ENCODE results near the gene KIF12. TPM values are rescaled to one million over a fixed set of nuclear protein-coding genes. Genes with fewer than 3 reads are reported as not detected.

Gene KIF12
- polyA plus RNA-seq, 2 donors, result 0.20 to 0.39 TPM

DNA sequence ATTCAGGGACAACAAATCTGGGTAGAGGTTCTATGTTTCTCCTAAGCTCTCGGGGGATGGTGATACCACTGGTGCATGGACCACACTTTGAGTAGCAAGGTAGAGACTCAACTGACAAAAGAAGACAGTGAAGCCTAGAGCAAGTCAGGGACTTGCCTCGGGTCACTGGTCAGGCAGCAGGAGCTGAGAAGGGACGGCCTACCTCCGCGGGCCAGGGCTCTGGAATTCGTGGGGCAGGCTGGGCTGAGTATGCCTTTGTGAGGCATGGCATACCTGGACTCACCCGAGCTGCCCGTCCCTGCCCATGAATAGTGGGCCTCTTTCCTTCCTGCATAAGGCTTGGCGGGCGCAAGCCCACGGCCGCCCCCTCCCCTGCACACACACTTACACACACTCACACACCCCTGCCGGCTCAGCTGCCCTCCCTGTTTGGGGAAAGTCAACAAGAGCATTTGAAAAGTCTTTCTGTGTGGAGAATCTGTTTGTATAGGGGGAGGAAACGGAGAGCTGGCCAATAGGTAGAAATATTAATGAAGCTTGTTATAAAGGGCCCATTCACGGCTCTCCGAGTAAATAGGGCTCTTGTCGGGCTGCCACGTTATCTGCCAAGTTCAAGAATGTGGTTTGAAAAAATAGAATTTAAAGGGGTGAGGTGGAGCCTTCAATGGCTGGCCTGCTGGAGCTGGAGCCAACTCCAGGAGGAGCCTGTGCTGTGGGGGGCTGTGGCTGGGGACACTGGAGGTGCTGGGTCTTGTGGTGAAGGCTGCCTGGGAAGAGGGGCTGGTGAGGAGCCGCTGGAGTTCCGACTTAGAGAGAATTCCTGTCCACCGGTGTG, 19.1 kb upstream of the KIF12 start:
- no peak overlapping the region for H3K27ac ChIP-seq (ENCODE audit: low read depth in 2 of 2, low read length in 1 of 2)
- H3K4me3 ChIP-seq (ENCODE audit: low read depth in 1 of 2, low read length in 2 of 2), result no peak overlapping the region
- no peaks in the 10 kb centered on the region for H3K9me3 ChIP-seq (ENCODE audit: control insufficient read depth in 2 of 2, insufficient read depth in 1 of 2, low read depth in 1 of 2, low read length in 1 of 2)
- H3K27me3 ChIP-seq (ENCODE audit: control insufficient read depth in 1 of 2, insufficient read depth in 2 of 2, low read length in 2 of 2), result peaks cover 0 to 4% of the 10 kb centered on the region in 2 donors
- H3K36me3 ChIP-seq (ENCODE audit: control insufficient read depth in 2 of 2, insufficient read depth in 2 of 2, low read length in 1 of 2), result no peaks in the 10 kb centered on the region
- peaks cover 0 to 3% of the 10 kb centered on the region in 2 donors for H3K4me1 ChIP-seq (ENCODE audit: control insufficient read depth in 2 of 2, insufficient read depth in 2 of 2, low read length in 1 of 2)
- WGBS, 2 donors, result 53 to 55% methylated on average over 21 of the region's 21 CpGs

DNA sequence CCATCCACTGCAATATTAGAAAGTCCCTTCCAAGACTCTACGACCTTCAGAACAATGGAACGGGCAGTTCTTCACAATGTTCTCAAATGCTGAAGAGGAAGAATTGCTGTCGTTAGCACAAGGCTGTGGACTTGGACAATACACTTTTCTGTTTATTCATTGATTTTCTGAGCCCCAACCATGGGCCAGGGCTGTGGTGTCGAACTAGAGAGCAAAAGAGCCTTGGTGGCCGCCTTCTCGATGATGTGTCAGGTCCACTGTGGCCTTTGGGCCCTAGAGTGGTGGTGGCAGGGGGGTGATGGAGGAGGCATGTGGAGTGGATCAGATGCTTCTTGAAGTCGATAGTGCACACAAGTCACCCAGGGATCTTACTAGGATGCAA, 18.5 kb upstream of the KIF12 start:
- Histone ChIP-seq H3K4me3 (ENCODE audit: low read depth in 1 of 2, low read length in 2 of 2) (no peak overlapping the region), H3K9me3 (ENCODE audit: control insufficient read depth in 2 of 2, insufficient read depth in 1 of 2, low read depth in 1 of 2, low read length in 1 of 2) (no peaks in the 10 kb centered on the region), H3K4me1 (ENCODE audit: control insufficient read depth in 2 of 2, insufficient read depth in 2 of 2, low read length in 1 of 2) (peaks cover 0 to 3% of the 10 kb centered on the region in 2 donors), H3K36me3 (ENCODE audit: control insufficient read depth in 2 of 2, insufficient read depth in 2 of 2, low read length in 1 of 2) (no peaks in the 10 kb centered on the region), H3K27ac (ENCODE audit: low read depth in 2 of 2, low read length in 1 of 2) (no peak overlapping the region), H3K27me3 (ENCODE audit: control insufficient read depth in 1 of 2, insufficient read depth in 2 of 2, low read length in 2 of 2) (peaks cover 0 to 4% of the 10 kb centered on the region in 2 donors)
- 85 to 90% methylated on average over 7 of the region's 7 CpGs for WGBS, 2 donors

DNA sequence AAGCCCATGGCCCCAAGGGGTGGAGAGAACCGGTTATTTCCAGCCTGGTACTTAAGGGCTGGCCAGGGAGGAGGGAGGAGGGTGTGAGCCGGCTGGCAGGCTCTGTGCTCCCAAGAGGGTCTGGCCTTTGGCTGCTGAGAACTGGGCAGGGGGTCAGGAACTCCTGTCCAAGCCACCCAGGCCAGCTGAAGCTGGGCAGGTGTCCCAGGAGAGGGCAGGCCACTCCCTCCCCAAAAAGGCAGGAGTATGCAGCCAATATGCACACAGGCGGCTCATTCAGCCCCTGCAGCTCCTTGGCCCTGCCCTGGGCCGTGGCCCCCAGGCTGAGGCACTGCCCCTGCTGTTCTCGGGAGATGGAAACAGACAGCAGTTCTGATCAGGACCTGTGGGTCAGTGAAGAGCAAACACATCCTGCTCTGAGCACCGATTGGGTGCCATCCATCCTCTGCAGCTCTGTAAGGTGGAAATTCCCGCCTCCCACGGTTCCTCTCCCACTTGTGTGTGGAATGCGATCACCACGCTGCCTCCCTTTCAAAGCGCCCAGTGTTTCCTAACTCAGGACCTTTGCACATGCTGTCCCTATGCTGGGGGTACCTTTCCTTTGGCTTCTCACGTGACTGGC, 17.1 kb upstream of the KIF12 start:
- Histone ChIP-seq H3K27me3 (ENCODE audit: control insufficient read depth in 1 of 2, insufficient read depth in 2 of 2, low read length in 2 of 2) (peaks cover 0 to 4% of the 10 kb centered on the region in 2 donors), H3K27ac (ENCODE audit: low read depth in 2 of 2, low read length in 1 of 2) (no peak overlapping the region), H3K4me1 (ENCODE audit: control insufficient read depth in 2 of 2, insufficient read depth in 2 of 2, low read length in 1 of 2) (peaks cover 0 to 3% of the 10 kb centered on the region in 2 donors), H3K36me3 (ENCODE audit: control insufficient read depth in 2 of 2, insufficient read depth in 2 of 2, low read length in 1 of 2) (no peaks in the 10 kb centered on the region), H3K9me3 (ENCODE audit: control insufficient read depth in 2 of 2, insufficient read depth in 1 of 2, low read depth in 1 of 2, low read length in 1 of 2) (no peaks in the 10 kb centered on the region), H3K4me3 (ENCODE audit: low read depth in 1 of 2, low read length in 2 of 2) (no peak overlapping the region)
- 72 to 77% methylated on average over 12 of the region's 12 CpGs for WGBS, 2 donors

DNA sequence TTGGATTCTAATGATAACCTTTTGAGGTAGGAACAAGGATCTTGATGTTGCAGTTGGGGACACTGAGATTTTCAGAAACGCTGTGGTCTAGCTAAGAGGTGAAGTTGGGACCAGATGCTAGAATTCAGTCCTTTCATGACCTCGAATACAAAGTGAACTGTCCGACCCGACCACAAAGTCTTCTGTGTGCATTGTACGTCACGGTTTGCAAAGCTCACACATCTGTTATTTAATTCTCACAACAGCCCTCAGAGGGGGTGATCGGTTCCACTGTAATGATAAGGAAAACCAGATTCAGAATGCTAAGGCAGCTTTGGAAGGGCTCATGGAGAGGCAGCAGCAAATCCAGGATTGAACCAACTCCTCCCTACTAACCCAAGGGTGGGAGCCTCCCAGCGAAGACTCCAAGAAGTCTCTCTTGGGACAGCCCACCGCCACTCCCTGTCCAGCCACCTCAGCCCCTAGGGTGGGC, 16.6 kb upstream of the KIF12 start:
- WGBS, 2 donors, result 84 to 85% methylated on average over 9 of the region's 9 CpGs
- H3K9me3 ChIP-seq (ENCODE audit: control insufficient read depth in 2 of 2, insufficient read depth in 1 of 2, low read depth in 1 of 2, low read length in 1 of 2), result no peaks in the 10 kb centered on the region
- peaks cover 0 to 3% of the 10 kb centered on the region in 2 donors for H3K4me1 ChIP-seq (ENCODE audit: control insufficient read depth in 2 of 2, insufficient read depth in 2 of 2, low read length in 1 of 2)
- H3K36me3 ChIP-seq (ENCODE audit: control insufficient read depth in 2 of 2, insufficient read depth in 2 of 2, low read length in 1 of 2), result no peaks in the 10 kb centered on the region
- H3K27ac ChIP-seq (ENCODE audit: low read depth in 2 of 2, low read length in 1 of 2), result no peak overlapping the region
- H3K4me3 ChIP-seq (ENCODE audit: low read depth in 1 of 2, low read length in 2 of 2), result no peak overlapping the region
- H3K27me3 ChIP-seq (ENCODE audit: control insufficient read depth in 1 of 2, insufficient read depth in 2 of 2, low read length in 2 of 2), result peaks cover 0 to 4% of the 10 kb centered on the region in 2 donors

DNA sequence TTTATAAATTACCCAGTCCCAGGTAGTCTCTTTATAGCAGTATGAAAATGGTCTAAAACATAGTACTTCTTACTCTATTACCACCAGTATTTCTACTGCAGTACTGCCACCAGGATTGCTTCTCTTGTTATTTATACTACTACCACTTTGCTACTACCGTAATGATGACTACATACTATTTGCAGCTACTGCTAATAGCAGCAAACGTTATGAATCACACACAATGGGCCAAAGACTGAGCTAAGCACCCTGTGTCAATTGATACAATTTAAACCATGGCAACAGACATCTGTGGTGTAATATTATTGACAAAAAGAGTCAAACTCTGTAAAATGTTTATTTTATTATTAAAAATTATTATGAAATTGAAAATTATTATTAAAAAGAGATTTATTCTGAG, 15.3 kb upstream of the KIF12 start:
- 47 to 49% methylated on average over 2 of the region's 2 CpGs for WGBS, 2 donors
- peaks cover 0 to 3% of the 10 kb centered on the region in 2 donors for H3K4me1 ChIP-seq (ENCODE audit: control insufficient read depth in 2 of 2, insufficient read depth in 2 of 2, low read length in 1 of 2)

DNA sequence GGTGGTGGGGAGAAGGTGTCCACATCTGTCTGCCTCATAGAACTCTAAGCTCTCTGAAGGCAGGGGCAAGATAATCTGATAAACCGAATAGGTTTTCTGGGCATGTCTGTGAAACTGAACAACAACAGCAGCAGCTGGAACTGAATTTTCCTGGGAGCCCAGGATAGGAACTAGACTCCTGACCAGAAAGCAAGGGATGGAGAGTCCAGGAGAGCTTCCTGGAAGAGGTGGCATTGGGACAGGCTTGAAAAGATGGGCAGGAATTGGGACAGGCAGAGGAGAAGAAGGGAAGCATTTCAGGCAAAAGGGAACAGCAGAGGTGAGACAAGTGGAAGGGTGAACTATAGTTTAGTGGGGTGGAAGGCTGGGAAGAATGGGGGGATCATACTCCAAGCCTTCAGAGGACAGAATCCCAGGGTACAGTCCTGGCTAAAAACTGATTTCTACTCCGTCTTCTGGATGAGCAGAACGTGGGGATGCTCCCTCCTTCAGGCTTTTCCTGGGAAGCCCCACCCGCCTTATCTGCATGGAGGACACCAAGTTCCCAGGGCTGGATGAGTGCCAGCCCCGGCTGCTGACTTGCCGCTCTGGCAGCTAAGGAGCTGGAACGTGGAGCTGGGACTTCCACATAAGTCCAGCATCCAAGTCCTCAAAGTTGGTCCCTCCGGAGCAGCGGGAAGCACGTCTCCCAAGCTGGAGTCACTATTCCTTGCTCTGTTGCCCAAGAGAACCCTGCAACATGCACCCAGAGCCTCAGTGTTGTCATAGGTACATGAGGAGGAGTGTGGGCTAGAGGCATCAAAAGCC, 13.9 kb upstream of the KIF12 start:
- Histone ChIP-seq H3K9me3 (ENCODE audit: control insufficient read depth in 2 of 2, insufficient read depth in 1 of 2, low read depth in 1 of 2, low read length in 1 of 2) (no peaks in the 10 kb centered on the region), H3K36me3 (ENCODE audit: control insufficient read depth in 2 of 2, insufficient read depth in 2 of 2, low read length in 1 of 2) (no peaks in the 10 kb centered on the region), H3K4me3 (ENCODE audit: low read depth in 1 of 2, low read length in 2 of 2) (no peak overlapping the region), H3K27ac (ENCODE audit: low read depth in 2 of 2, low read length in 1 of 2) (no peak overlapping the region), H3K4me1 (ENCODE audit: control insufficient read depth in 2 of 2, insufficient read depth in 2 of 2, low read length in 1 of 2) (peaks cover 0 to 3% of the 10 kb centered on the region in 2 donors), H3K27me3 (ENCODE audit: control insufficient read depth in 1 of 2, insufficient read depth in 2 of 2, low read length in 2 of 2) (peaks cover 0 to 4% of the 10 kb centered on the region in 2 donors)
- WGBS, 2 donors, result 23 to 33% methylated on average over 10 of the region's 10 CpGs

More for the DNA sequence above, 15.3 kb upstream of the KIF12 start:
- Histone ChIP-seq H3K27me3 (ENCODE audit: control insufficient read depth in 1 of 2, insufficient read depth in 2 of 2, low read length in 2 of 2) (peaks cover 0 to 4% of the 10 kb centered on the region in 2 donors), H3K9me3 (ENCODE audit: control insufficient read depth in 2 of 2, insufficient read depth in 1 of 2, low read depth in 1 of 2, low read length in 1 of 2) (no peaks in the 10 kb centered on the region), H3K4me3 (ENCODE audit: low read depth in 1 of 2, low read length in 2 of 2) (no peak overlapping the region), H3K36me3 (ENCODE audit: control insufficient read depth in 2 of 2, insufficient read depth in 2 of 2, low read length in 1 of 2) (no peaks in the 10 kb centered on the region), H3K27ac (ENCODE audit: low read depth in 2 of 2, low read length in 1 of 2) (no peak overlapping the region)

DNA sequence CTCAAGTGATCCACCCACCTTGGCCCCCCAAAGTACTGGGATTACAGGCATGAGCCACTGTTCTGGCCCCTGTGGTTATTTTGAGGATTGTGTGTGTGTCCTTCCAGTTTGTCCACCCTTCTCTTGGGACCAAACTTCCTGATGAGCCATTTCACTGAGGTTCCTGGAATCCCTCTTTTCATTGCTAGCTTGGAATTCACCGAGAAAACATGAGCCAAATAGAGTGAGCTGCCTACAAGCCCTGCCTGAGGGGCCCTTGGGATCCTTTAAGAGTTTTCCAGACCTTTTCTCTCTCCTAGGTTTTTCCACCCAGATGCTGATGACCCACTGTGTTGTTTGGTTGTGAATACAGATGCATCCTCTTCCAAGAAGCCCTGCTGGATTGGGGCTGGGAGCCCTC, 13.2 kb upstream of the KIF12 start:
- H3K27ac ChIP-seq (ENCODE audit: low read depth in 2 of 2, low read length in 1 of 2), result no peak overlapping the region
- no peaks in the 10 kb centered on the region for H3K36me3 ChIP-seq (ENCODE audit: control insufficient read depth in 2 of 2, insufficient read depth in 2 of 2, low read length in 1 of 2)
- no peaks in the 10 kb centered on the region for H3K9me3 ChIP-seq (ENCODE audit: control insufficient read depth in 2 of 2, insufficient read depth in 1 of 2, low read depth in 1 of 2, low read length in 1 of 2)
- H3K4me3 ChIP-seq (ENCODE audit: low read depth in 1 of 2, low read length in 2 of 2), result no peak overlapping the region
- peaks cover 0 to 3% of the 10 kb centered on the region in 2 donors for H3K4me1 ChIP-seq (ENCODE audit: control insufficient read depth in 2 of 2, insufficient read depth in 2 of 2, low read length in 1 of 2)
- 63 to 71% methylated on average over 1 of the region's 1 CpG for WGBS, 2 donors
- H3K27me3 ChIP-seq (ENCODE audit: control insufficient read depth in 1 of 2, insufficient read depth in 2 of 2, low read length in 2 of 2), result peaks cover 0 to 4% of the 10 kb centered on the region in 2 donors

DNA sequence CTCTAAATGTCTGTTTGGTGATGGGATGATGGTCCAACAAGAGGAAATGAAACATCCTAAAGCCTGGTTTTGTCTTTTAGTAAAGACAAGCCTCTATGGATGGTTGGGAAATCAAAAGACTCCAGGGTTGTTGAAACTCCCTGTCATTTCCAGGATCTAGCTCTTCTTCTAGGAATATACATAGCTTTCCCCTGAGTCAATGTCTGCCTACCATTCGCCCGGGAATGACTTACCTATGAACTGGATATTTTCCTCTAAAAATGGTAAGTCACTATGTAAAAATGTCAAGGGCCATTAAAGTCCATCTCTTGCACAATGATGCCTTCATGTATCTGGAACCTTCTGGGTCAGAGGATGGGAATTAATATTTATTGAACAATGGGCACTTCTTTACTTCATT, 11.1 kb upstream of the KIF12 start:
- Histone ChIP-seq H3K4me1 (ENCODE audit: control insufficient read depth in 2 of 2, insufficient read depth in 2 of 2, low read length in 1 of 2) (peaks cover 0 to 3% of the 10 kb centered on the region in 2 donors), H3K9me3 (ENCODE audit: control insufficient read depth in 2 of 2, insufficient read depth in 1 of 2, low read depth in 1 of 2, low read length in 1 of 2) (no peaks in the 10 kb centered on the region), H3K4me3 (ENCODE audit: low read depth in 1 of 2, low read length in 2 of 2) (no peak overlapping the region), H3K27ac (ENCODE audit: low read depth in 2 of 2, low read length in 1 of 2) (no peak overlapping the region), H3K36me3 (ENCODE audit: control insufficient read depth in 2 of 2, insufficient read depth in 2 of 2, low read length in 1 of 2) (no peaks in the 10 kb centered on the region), H3K27me3 (ENCODE audit: control insufficient read depth in 1 of 2, insufficient read depth in 2 of 2, low read length in 2 of 2) (no peaks in the 10 kb centered on the region)
- WGBS, 2 donors, result 75 to 90% methylated on average over 2 of the region's 2 CpGs

DNA sequence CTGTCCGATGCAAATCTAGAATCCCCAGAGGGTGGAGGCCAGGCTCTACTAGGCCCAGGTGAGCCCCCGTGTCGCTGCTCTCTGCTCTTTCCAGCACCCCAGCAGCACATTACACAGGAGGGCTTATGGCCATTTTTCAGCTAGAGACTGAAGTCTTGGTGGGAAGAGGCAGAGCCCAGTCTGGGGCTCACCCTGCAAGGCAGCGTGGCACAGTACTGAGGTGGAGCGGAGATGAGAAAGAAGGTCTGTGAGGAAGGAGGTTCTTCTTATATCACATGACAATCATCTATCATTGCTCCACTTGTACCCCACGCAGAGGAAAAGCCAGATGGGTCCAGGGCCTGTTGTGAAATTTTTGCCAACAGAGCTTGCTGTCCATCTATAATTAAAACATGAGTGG, 10.0 kb upstream of the KIF12 start:
- H3K4me1 ChIP-seq (ENCODE audit: control insufficient read depth in 2 of 2, insufficient read depth in 2 of 2, low read length in 1 of 2), result peaks cover 0 to 3% of the 10 kb centered on the region in 2 donors
- WGBS, 2 donors, result 90 to 91% methylated on average over 6 of the region's 6 CpGs
- no peaks in the 10 kb centered on the region for H3K36me3 ChIP-seq (ENCODE audit: control insufficient read depth in 2 of 2, insufficient read depth in 2 of 2, low read length in 1 of 2)
- H3K9me3 ChIP-seq (ENCODE audit: control insufficient read depth in 2 of 2, insufficient read depth in 1 of 2, low read depth in 1 of 2, low read length in 1 of 2), result no peaks in the 10 kb centered on the region
- H3K27ac ChIP-seq (ENCODE audit: low read depth in 2 of 2, low read length in 1 of 2), result no peak overlapping the region
- H3K4me3 ChIP-seq (ENCODE audit: low read depth in 1 of 2, low read length in 2 of 2), result no peak overlapping the region
- H3K27me3 ChIP-seq (ENCODE audit: control insufficient read depth in 1 of 2, insufficient read depth in 2 of 2, low read length in 2 of 2), result no peaks in the 10 kb centered on the region
